Measurements from ENCODE around the gene KCP.

The KCP gene

GRCh38 chr7:128910569-128910945, at the start of gene KCP:
Gene KCP (minus strand): TSS chr7:128910709. CDS start chr7:128910676, 33 bp downstream.
- TF ChIP-seq CREB1 (IDR thresholded peaks at IDR 0.05; ENCODE audit: low read depth) (no peak), TAF1 (IDR thresholded peaks at IDR 0.05; ENCODE audit: low read depth) (no peak), NFIC (IDR thresholded peaks at IDR 0.05) (no peak), USF1 (IDR thresholded peaks at IDR 0.05) (no peak), TEAD4 (IDR thresholded peaks at IDR 0.05) (no peak)

GRCh38 chr7:128959296-128959695, 48.8 kb upstream of the KCP start:
- TF ChIP-seq REST (IDR thresholded peaks at IDR 0.05; ENCODE audit: low read depth) = no peak

- TF ChIP-seq ZBTB7A (IDR thresholded peaks at IDR 0.05; ENCODE audit: low read depth) (no peak), FOXM1 (IDR thresholded peaks at IDR 0.05; ENCODE audit: borderline replicate concordance, low read depth) (no peak), YY1 (IDR thresholded peaks at IDR 0.05; ENCODE audit: low read depth) (no peak), RAD21 (IDR thresholded peaks at IDR 0.05; ENCODE audit: low read depth) (no peak), CEBPB (IDR thresholded peaks at IDR 0.05) (no peak), TEAD4 (IDR thresholded peaks at IDR 0.05) (no peak), TAF1 (IDR thresholded peaks at IDR 0.05; ENCODE audit: low read depth) (no peak), USF1 (IDR thresholded peaks at IDR 0.05) (no peak), EGR1 (IDR thresholded peaks at IDR 0.05) (no peak), REST (IDR thresholded peaks at IDR 0.05; ENCODE audit: low read depth) (no peak), EP300 (IDR thresholded peaks at IDR 0.05; ENCODE audit: borderline replicate concordance) (no peak), MAX (IDR thresholded peaks at IDR 0.05) (no peak), NFIC (IDR thresholded peaks at IDR 0.05) (no peak), CREB1 (IDR thresholded peaks at IDR 0.05; ENCODE audit: low read depth) (no peak), TCF12 (IDR thresholded peaks at IDR 0.05; ENCODE audit: low read depth) (no peak)
Measured at GRCh38 chr7:128955981-128956380, 45.5 kb upstream of the KCP start.

- TF ChIP-seq NFIC (IDR thresholded peaks at IDR 0.05) = no peak
- no peak for TF ChIP-seq TAF1 (IDR thresholded peaks at IDR 0.05; ENCODE audit: low read depth)
- no peak for TF ChIP-seq REST (IDR thresholded peaks at IDR 0.05; ENCODE audit: low read depth)
- TF ChIP-seq TEAD4 (IDR thresholded peaks at IDR 0.05) = no peak
- TF ChIP-seq YY1 (IDR thresholded peaks at IDR 0.05; ENCODE audit: low read depth) = no peak
- no peak for TF ChIP-seq CREB1 (IDR thresholded peaks at IDR 0.05; ENCODE audit: low read depth)
- TF ChIP-seq CEBPB (IDR thresholded peaks at IDR 0.05) = no peak
- no peak for TF ChIP-seq EGR1 (IDR thresholded peaks at IDR 0.05)
- no peak for TF ChIP-seq ZBTB7A (IDR thresholded peaks at IDR 0.05; ENCODE audit: low read depth)
- TF ChIP-seq EP300 (IDR thresholded peaks at IDR 0.05; ENCODE audit: borderline replicate concordance) = no peak
- no peak for TF ChIP-seq TCF12 (IDR thresholded peaks at IDR 0.05; ENCODE audit: low read depth)
- no peak for TF ChIP-seq USF1 (IDR thresholded peaks at IDR 0.05)
- no peak for TF ChIP-seq RAD21 (IDR thresholded peaks at IDR 0.05; ENCODE audit: low read depth)
- no peak for TF ChIP-seq FOXM1 (IDR thresholded peaks at IDR 0.05; ENCODE audit: borderline replicate concordance, low read depth)
- TF ChIP-seq MAX (IDR thresholded peaks at IDR 0.05) = no peak
Measured at GRCh38 chr7:128954830-128955802, 44.6 kb upstream of the KCP start.
